Activated CD4-positive, alpha-beta T cell treated with anti-CD3 and anti-CD28 coated beads, Interleukin-2, amount 10 ng/mL, durations not matched to agents 24 days and 14 days (primary cell): ENCODE data around the gene PAX7. TPM values are rescaled to one million over a fixed set of nuclear protein-coding genes. Genes with fewer than 3 reads are reported as not detected.

ENCODE experiments used
- DNase-seq: peaks from one replicate; pipeline ENCODE4 v3.0.0; 2022
- H3K27ac Mint-ChIP-seq: one replicate; pipeline ENCODE4 v1.8.0; 2022; ENCODE audit warnings: mild to moderate bottlenecking, mixed read lengths
- H3K27me3 Mint-ChIP-seq: one replicate; pipeline ENCODE4 v1.8.0; 2022; ENCODE audit warnings: mixed read lengths
- H3K36me3 Mint-ChIP-seq: one replicate; pipeline ENCODE4 v1.8.0; 2022; ENCODE audit warnings: low read depth, mild to moderate bottlenecking, mixed read lengths
- H3K4me1 Mint-ChIP-seq: one replicate; pipeline ENCODE4 v1.8.0; 2021; ENCODE audit warnings: mixed read lengths
- H3K4me3 Mint-ChIP-seq: one replicate; pipeline ENCODE4 v1.8.0; 2022; ENCODE audit warnings: mild to moderate bottlenecking, moderate library complexity, mixed read lengths
- H3K9me3 Mint-ChIP-seq: one replicate; pipeline ENCODE4 v1.8.0; 2021; ENCODE audit warnings: mixed read lengths
- intact Hi-C: fragments of 100-400 bp; cut with micrococcal nuclease; formaldehyde crosslinking; loops from one replicate; pipeline ENCODE4 v1.15.1; 2023
- total RNA-seq: library from RNA; stranded (reverse); gene quantifications from 2 replicates; pipeline ENCODE4 v1.2.3, GENCODE V29; 2022

PAX7 gene
- total RNA-seq, 1 donor from 2014 or later = not detected

GRCh38 chr1:18632783-18633421 lies 2.3 kb downstream of the PAX7 start:
- intact Hi-C loops = no loop called here
- Mint-ChIP-seq H3K9me3 (no peaks in the 10 kb centered on the region), H3K27ac (peak overlapping the region; percentile 48), H3K36me3 (peaks cover 6% of the 10 kb centered on the region), H3K4me3 (no peak overlapping the region), H3K27me3 (peaks cover 89% of the 10 kb centered on the region), H3K4me1 (peaks cover 9% of the 10 kb centered on the region)
- DNase-seq = peak; percentile 65

GRCh38 chr1:18633422-18634155 lies 2.9 kb downstream of the PAX7 start:
- peak overlapping the region; percentile 48 for H3K27ac Mint-ChIP-seq
- peaks cover 9% of the 10 kb centered on the region for H3K4me1 Mint-ChIP-seq
- peaks cover 8% of the 10 kb centered on the region for H3K36me3 Mint-ChIP-seq
- intact Hi-C loops = no loop called here
- H3K9me3 Mint-ChIP-seq = no peaks in the 10 kb centered on the region
- H3K27me3 Mint-ChIP-seq = peaks cover 89% of the 10 kb centered on the region
- no peak overlapping the region for H3K4me3 Mint-ChIP-seq
- no peak for DNase-seq

GRCh38 chr1:18634276-18634675 lies 3.6 kb downstream of the PAX7 start:
- Mint-ChIP-seq H3K4me3 (no peak overlapping the region), H3K27me3 (peaks cover 89% of the 10 kb centered on the region), H3K36me3 (peaks cover 8% of the 10 kb centered on the region), H3K27ac (no peak overlapping the region), H3K9me3 (peaks cover under 1% of the 10 kb centered on the region), H3K4me1 (peaks cover 9% of the 10 kb centered on the region)
- intact Hi-C loops = no loop called here
- DNase-seq = no peak

DNA sequence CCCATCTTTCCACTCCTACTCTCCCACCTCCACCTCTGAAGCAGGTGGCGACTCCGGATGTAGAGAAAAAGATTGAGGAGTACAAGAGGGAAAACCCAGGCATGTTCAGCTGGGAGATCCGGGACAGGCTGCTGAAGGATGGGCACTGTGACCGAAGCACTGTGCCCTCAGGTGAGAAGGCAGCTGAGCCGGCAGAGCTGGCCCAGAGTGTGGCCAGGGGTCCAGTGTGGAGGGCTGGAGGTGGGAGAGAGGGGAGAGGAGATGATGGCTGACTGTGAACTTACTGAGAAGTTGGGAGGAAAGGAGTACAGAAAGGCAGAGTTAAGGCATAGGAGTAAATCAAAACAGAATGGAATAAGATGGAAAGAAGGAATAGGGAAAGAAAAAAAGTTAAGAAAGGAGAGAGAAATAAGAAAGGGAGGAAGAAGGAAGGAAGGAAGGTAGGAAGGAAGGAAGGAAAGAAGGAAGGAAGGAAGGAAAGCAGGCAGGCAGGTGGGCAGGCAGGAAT lies 4.5 kb downstream of the PAX7 start:
- H3K4me3 Mint-ChIP-seq = no peak overlapping the region
- no peak overlapping the region for H3K27ac Mint-ChIP-seq
- peaks cover 4% of the 10 kb centered on the region for H3K9me3 Mint-ChIP-seq
- peaks cover 11% of the 10 kb centered on the region for H3K4me1 Mint-ChIP-seq
- intact Hi-C loops = no loop called here
- peaks cover 13% of the 10 kb centered on the region for H3K36me3 Mint-ChIP-seq
- H3K27me3 Mint-ChIP-seq = peaks cover 89% of the 10 kb centered on the region
- no peak for DNase-seq

GRCh38 chr1:18635891-18636595 lies 5.4 kb downstream of the PAX7 start:
- H3K27me3 Mint-ChIP-seq = peaks cover 90% of the 10 kb centered on the region
- H3K36me3 Mint-ChIP-seq = peaks cover 16% of the 10 kb centered on the region
- DNase-seq = peak; percentile 59
- H3K4me3 Mint-ChIP-seq = no peak overlapping the region
- H3K4me1 Mint-ChIP-seq = peaks cover 12% of the 10 kb centered on the region
- peak overlapping the region; percentile 72 for H3K27ac Mint-ChIP-seq
- H3K9me3 Mint-ChIP-seq = peaks cover 4% of the 10 kb centered on the region
- intact Hi-C loops = no loop called here

DNA sequence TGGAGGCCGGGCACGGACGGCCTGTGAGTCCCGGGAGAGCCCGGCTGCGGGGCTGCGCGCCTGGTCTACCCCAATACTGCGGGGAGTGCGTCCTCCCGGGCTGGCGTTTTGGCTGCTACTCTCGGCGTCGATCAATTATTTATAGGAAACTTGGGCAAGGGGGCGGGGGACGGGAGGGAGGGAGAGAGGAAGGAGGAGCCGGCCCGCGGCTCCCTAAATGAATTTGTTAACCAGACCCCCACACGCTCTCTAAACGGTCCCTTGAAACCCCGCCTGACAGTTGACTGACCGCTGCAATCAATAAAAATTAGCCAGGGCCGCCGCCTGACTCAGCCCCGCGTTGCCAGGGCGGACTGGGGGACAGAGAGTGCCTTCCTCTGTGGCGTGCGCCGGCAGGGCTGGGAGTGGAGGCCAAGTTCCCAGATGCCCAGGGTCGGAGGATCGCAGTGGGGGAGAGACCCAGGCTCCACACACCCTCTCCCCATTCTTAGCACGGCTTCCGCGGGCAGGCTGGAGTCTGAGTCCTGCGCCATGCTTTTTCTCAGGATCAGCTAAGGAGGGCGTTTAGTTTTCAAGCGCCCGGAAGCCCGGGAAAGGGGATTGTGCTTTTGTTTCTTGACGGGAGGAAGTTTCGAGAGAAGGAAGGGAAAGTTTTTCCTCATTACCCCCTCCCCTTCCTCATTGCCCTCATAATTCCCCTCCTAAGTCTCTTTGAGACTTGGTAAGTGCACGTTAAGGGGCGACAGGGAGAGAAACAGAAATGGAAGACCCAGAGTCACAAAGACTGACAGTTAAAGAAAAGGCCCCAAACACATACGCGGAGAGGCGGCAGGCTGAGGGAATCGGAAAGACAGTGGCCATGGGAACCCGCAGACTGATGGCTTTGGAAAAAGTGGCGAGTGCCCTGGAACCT lies 6.2 kb downstream of the PAX7 start:
- H3K27ac Mint-ChIP-seq = peak overlapping the region; percentile 58
- H3K27me3 Mint-ChIP-seq = peaks cover 92% of the 10 kb centered on the region
- peaks cover 16% of the 10 kb centered on the region for H3K36me3 Mint-ChIP-seq
- H3K4me1 Mint-ChIP-seq = peaks cover 12% of the 10 kb centered on the region
- peaks cover 4% of the 10 kb centered on the region for H3K9me3 Mint-ChIP-seq
- H3K4me3 Mint-ChIP-seq = no peak overlapping the region
- no peak for DNase-seq
- intact Hi-C loops = no loop called here

GRCh38 chr1:18637511-18637960 lies 6.9 kb downstream of the PAX7 start:
- Mint-ChIP-seq H3K36me3 (peaks cover 18% of the 10 kb centered on the region), H3K27ac (no peak overlapping the region), H3K9me3 (peaks cover 4% of the 10 kb centered on the region), H3K27me3 (peaks cover 89% of the 10 kb centered on the region), H3K4me3 (no peak overlapping the region), H3K4me1 (peaks cover 9% of the 10 kb centered on the region)
- no peak for DNase-seq
- intact Hi-C loops = no loop called here

DNA sequence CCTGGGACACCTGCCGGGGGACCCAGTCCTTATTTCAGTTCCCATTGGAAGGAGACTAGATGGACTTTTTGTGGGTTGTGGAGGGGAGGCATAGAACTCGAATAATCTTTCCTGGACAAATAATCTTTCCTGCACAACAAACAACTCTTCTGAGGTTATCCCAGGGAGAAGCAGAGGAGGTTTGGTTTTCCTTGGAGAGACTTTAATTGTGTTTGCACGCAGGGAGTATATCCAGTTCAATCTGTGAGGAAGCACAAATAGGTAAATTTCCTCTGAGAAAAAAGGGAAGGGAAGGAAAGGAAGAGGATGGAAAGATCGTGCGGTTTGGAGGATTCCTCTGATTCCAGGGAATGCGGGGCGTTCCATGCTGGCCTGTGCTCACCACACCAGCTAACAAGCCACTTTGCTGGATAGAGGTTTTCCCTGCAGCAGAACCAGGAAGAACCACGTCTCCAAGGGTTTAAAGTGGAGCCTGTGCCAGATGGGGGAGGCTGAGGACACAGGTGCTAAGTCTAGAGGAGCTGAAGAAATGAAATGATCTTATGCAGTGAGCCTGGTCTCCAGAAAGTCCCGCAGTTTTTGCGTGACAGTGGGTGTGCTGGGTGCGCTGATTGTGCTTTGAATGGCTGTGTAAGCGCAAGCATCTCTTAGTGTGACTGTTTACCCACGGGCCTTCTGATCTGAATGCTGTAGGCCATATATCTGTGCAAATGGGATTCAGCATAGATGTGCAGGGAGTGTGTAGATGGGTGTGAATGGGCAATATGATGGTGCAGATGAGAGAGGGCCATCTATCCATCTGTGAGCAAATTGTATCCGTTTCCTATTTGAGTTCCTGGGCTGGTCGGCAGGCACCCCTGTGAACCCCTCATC lies 7.6 kb downstream of the PAX7 start:
- H3K27ac Mint-ChIP-seq = no peak overlapping the region
- H3K4me1 Mint-ChIP-seq = peaks cover 10% of the 10 kb centered on the region
- peaks cover 17% of the 10 kb centered on the region for H3K36me3 Mint-ChIP-seq
- no peak for DNase-seq
- H3K4me3 Mint-ChIP-seq = no peak overlapping the region
- peaks cover 4% of the 10 kb centered on the region for H3K9me3 Mint-ChIP-seq
- H3K27me3 Mint-ChIP-seq = peaks cover 90% of the 10 kb centered on the region
- intact Hi-C loops = no loop called here

GRCh38 chr1:18638835-18639364 lies 8.3 kb downstream of the PAX7 start:
- Mint-ChIP-seq H3K9me3 (peaks cover 4% of the 10 kb centered on the region), H3K27me3 (peaks cover 87% of the 10 kb centered on the region), H3K4me3 (no peak overlapping the region), H3K36me3 (peaks cover 17% of the 10 kb centered on the region), H3K4me1 (peaks cover 13% of the 10 kb centered on the region), H3K27ac (no peak overlapping the region)
- intact Hi-C loops = no loop called here
- DNase-seq = no peak

DNA sequence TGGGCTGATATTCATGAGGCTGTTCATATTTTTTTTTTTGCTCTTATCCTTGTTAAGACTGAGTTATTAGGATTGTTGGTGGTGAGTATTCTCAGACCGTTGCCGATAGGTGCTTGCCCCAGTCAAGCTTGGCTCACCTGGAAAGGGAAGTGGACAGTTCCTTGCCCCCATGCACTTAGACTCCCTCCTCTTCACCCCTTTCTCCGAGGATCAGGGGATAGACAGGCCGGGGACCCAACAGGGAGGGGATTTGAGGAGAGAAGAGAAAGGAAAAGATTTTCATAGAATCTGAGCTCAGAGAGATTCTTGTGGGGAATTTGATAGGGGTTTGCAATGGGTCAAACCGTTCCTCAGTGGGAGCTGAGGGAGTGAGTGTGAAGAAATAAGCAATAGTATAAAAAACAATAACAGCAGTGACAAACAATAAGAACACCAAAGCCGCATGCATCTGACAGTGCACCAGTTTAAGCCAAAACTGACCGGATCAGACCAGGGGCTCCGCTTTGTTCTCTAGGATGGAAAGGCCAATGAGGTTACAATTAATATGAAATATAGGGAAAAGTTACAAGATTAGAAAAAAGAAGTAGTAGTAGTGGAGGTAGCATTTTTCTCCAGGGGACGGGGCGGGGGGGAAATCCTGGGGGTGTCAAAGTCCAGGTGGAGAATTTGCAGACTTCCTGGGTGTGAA lies 8.9 kb downstream of the PAX7 start:
- Mint-ChIP-seq H3K4me3 (no peak overlapping the region), H3K4me1 (peaks cover 13% of the 10 kb centered on the region), H3K27me3 (peaks cover 87% of the 10 kb centered on the region), H3K9me3 (peaks cover 4% of the 10 kb centered on the region), H3K36me3 (peaks cover 16% of the 10 kb centered on the region), H3K27ac (peak overlapping the region; percentile 38)
- no peak for DNase-seq
- intact Hi-C loops = loop anchor here (10.0 kb wide), 1 partner anchor 535 kb away; the partner anchor contains the start of gene IGSF21

DNA sequence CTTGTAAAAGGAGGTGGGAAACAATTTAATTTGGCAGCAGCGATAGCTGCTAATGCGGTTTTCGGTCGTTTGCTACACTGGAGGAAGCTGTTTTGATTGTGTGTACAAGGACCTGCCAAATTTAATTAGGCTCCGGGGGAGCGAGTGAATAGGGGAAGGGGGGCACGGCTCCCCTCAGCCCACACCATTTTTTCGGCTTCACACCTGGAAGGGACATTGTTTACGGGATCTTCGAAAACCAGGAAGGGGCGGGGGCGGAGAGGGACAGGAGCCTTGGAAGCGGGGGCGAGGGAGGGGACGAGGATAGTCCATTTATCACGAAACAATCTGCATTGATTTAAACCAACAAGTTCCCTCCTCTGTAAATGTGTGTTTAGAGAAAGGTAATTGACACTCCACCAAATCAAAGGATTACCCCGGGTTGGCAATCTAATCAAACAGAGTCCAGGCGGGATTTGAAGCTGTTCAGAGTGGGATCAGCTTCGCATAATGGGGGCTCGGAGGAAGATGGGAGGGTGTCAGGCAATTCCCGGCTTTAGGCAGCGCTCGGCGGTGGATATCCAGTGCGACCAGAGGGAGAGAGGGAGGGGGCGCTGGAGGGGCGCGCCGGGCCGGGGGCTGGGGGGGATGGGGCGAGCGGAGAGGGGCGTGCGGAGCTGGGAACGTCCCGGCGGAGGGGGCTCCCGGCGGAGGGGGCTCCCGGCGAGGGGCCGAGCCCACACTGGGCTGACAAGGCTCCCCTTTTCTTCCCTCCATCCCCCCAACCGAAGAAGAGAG lies 9.8 kb downstream of the PAX7 start:
- H3K27me3 Mint-ChIP-seq = peaks cover 89% of the 10 kb centered on the region
- H3K27ac Mint-ChIP-seq = peak overlapping the region; percentile 71
- intact Hi-C loops = loop anchor here (10.0 kb wide), 1 partner anchor 536 kb away; the partner anchor contains the start of gene IGSF21
- peaks cover 16% of the 10 kb centered on the region for H3K4me1 Mint-ChIP-seq
- DNase-seq = no peak
- no peak overlapping the region for H3K4me3 Mint-ChIP-seq
- H3K36me3 Mint-ChIP-seq = peaks cover 14% of the 10 kb centered on the region
- H3K9me3 Mint-ChIP-seq = peaks cover 4% of the 10 kb centered on the region
